Ovary (tissue), 9 donors: ENCODE results near the gene EZR. TPM values are rescaled to one million over a fixed set of nuclear protein-coding genes. Genes with fewer than 3 reads are reported as not detected.

Source experiments
- DNase-seq, 5 donors: peaks; one replicate each; pipeline ENCODE4 v3.0.0-alpha.2; 2019 to 2020
- H3K27ac ChIP-seq, 2 donors: fragments of 200-600 bp; one replicate each; pipeline versions ENCODE4 v1.5.1 to v1.8.0; 2019 to 2022
- H3K27me3 ChIP-seq: fragments of 200-600 bp; one replicate; pipeline ENCODE4 v1.8.0; 2022
- H3K36me3 ChIP-seq: fragments of 200-600 bp; sonication (generic); one replicate; pipeline ENCODE4 v1.5.1; 2019
- H3K4me1 ChIP-seq: one replicate; pipeline ENCODE4 v1.8.1; 2013; ENCODE audit warnings: mild to moderate bottlenecking, moderate library complexity; ENCODE audit not compliant: insufficient read depth
- H3K4me3 ChIP-seq: fragments of 200-600 bp; sonication (generic); one replicate; pipeline ENCODE4 v1.5.1; 2017
- H3K9me3 ChIP-seq, 2 donors: fragments of 200-600 bp in 1 of 2; sonication (generic) in 1 of 2; one replicate each; pipeline versions ENCODE4 v1.5.1 to v1.8.1; 2013 to 2019; ENCODE audit warnings: mild to moderate bottlenecking in 1 of 2, moderate library complexity in 1 of 2
- CTCF ChIP-seq, 3 donors: fragments of 450-650 bp in 2 of 3; fragments of 200-600 bp in 1 of 3; IDR thresholded peaks; one replicate each; pipeline versions ENCODE4 v1.5.1 to v1.8.0; 2016 to 2022; ENCODE audit warnings: antibody characterized with exemption in 3 of 3, mild to moderate bottlenecking in 1 of 3
- EP300 ChIP-seq: sonication (generic); formaldehyde crosslinking; IDR thresholded peaks from one replicate; pipeline ENCODE4 v1.6.1; 2017; ENCODE audit warnings: antibody characterized with exemption
- POLR2A ChIP-seq: fragments of 450-650 bp; IDR thresholded peaks from one replicate; pipeline ENCODE4 v1.6.1; 2017; ENCODE audit warnings: antibody characterized with exemption, mild to moderate bottlenecking, moderate library complexity
- WGBS, 3 donors: extraction: QIAGEN DNeasy Blood & Tissue Kit in 1 of 3; methylation state at CpG; one replicate each; pipeline versions ENCODE4 v1.1.5 to v1.1.7; 2013 to 2017; 5-methylcytosine and 5-hydroxymethylcytosine counted together
- intact Hi-C, 4 donors: fragments of 100-400 bp; cut with DNase I; formaldehyde crosslinking; loops; one replicate each; pipeline versions ENCODE4 v1.11.0 to v1.15.1; 2022 to 2023
- polyA plus RNA-seq, 2 donors: library from polyadenylated mRNA; stranded (reverse); fragments of 200-250 nt in 1 of 2; fragments of 350-450 nt in 1 of 2; fragmentation: Illumina TruSeq in 1 of 2; extraction: RNeasy Lipid Tissue Mini Kit (QIAGEN cat#74804) in 1 of 2; gene quantifications; one replicate each; pipeline ENCODE4 v1.2.3, GENCODE V29; 2013 to 2014
- total RNA-seq, 7 donors: library from RNA; depleted of rRNA in 2 of 7; stranded (reverse); fragments of >200 nt in 2 of 7; fragmentation: NEBNext Ultra II Directional in 3 of 7; extraction: Animal tissue kit (Norgen Biotek cat#: 25700) in 3 of 7; gene quantifications; one replicate each; pipeline versions ENCODE4 v1.1.0 to v1.2.4, GENCODE V29; 2016 to 2023
- donor health status: DM: no; HTN: no; CAD: no; lungs with moderate emphysema.
- donor health status: DM: no; HTN: no; CAD: no.
- donor health status: Bipolar disorder and iron deficiency.
- donor health status: DM: yes; HTN: yes; CAD: no.
- donor health status: DM: no; HTN: no; CAD: no.
- donor health status: DM: yes; HTN: yes; CAD: no.

EZR gene
- total and polyA plus RNA-seq, 9 donors: 39.0 to 214 (median 85.6) TPM

- H3K9me3 ChIP-seq: no peaks in the 10 kb centered on the region
- H3K36me3 ChIP-seq: no peaks in the 10 kb centered on the region
- no peak overlapping the region for H3K4me3 ChIP-seq
- no peak for DNase-seq
- TF ChIP-seq EP300: no peak
- no peak overlapping the region for H3K27ac ChIP-seq
- no peaks in the 10 kb centered on the region for H3K27me3 ChIP-seq
- no peaks in the 10 kb centered on the region for H3K4me1 ChIP-seq
- whole genome bisulfite sequencing, 3 donors: 87 to 91% (median 91%) methylated on average over 19 of the region's 19 CpGs
- intact Hi-C loops: no loop called here
Observed at GRCh38 chr6:158781692-158782373, 37.3 kb downstream of the EZR start.

- H3K4me1 ChIP-seq: no peaks in the 10 kb centered on the region
- 76 to 85% (median 85%) methylated on average over 11 of the region's 11 CpGs for WGBS, 3 donors
Observed at GRCh38 chr6:158780988-158781691, 38.0 kb downstream of the EZR start.

GRCh38 chr6:158780246-158780884, 38.8 kb downstream of the EZR start:
- no peak overlapping the region for H3K27ac ChIP-seq
- intact Hi-C loops: no loop called here
- H3K36me3 ChIP-seq: no peaks in the 10 kb centered on the region
- no peaks in the 10 kb centered on the region for H3K9me3 ChIP-seq
- H3K4me3 ChIP-seq: no peak overlapping the region
- no peak for DNase-seq
- 94 to 95% (median 95%) methylated on average over 7 of the region's 7 CpGs for WGBS, 3 donors
- H3K4me1 ChIP-seq: no peaks in the 10 kb centered on the region
- no peaks in the 10 kb centered on the region for H3K27me3 ChIP-seq
- no peak for TF ChIP-seq EP300
- TF ChIP-seq POLR2A: no peak
- TF ChIP-seq CTCF (IDR thresholded peaks at IDR 0.05): no peak

More at GRCh38 chr6:158780988-158781691, 38.0 kb downstream of the EZR start:
- no peak for DNase-seq
- intact Hi-C loops: no loop called here
- TF ChIP-seq POLR2A (no peak), CTCF (IDR thresholded peaks at IDR 0.05) (no peak), EP300 (no peak)
- Histone ChIP-seq H3K27me3 (no peaks in the 10 kb centered on the region), H3K4me3 (no peak overlapping the region), H3K36me3 (no peaks in the 10 kb centered on the region), H3K9me3 (no peaks in the 10 kb centered on the region), H3K27ac (no peak overlapping the region)

GRCh38 chr6:158778005-158778527, 41.1 kb downstream of the EZR start:
- no peaks in the 10 kb centered on the region for H3K9me3 ChIP-seq
- no peak for DNase-seq

More at GRCh38 chr6:158778005-158778527, 41.1 kb downstream of the EZR start:
- WGBS, 3 donors: 96 to 98% (median 97%) methylated on average over 6 of the region's 6 CpGs
- no peaks in the 10 kb centered on the region for H3K36me3 ChIP-seq
- intact Hi-C loops: no loop called here
- no peak overlapping the region for H3K27ac ChIP-seq
- H3K4me1 ChIP-seq: peaks cover 3% of the 10 kb centered on the region
- TF ChIP-seq CTCF (IDR thresholded peaks at IDR 0.05): no peak
- no peaks in the 10 kb centered on the region for H3K27me3 ChIP-seq
- no peak overlapping the region for H3K4me3 ChIP-seq
